Cardiac septum (tissue), 1 donor: ENCODE results near the gene PTOV1. TPM values are rescaled to one million over a fixed set of nuclear protein-coding genes. Genes with fewer than 3 reads are reported as not detected.

ENCODE experiments used
- DNase-seq: peaks from one replicate; pipeline ENCODE4 v3.0.0-alpha.2; 2020; ENCODE audit warnings: low spot score
- intact Hi-C: fragments of 100-400 bp; cut with DNase I; formaldehyde crosslinking; loops from one replicate; pipeline ENCODE4 v1.14.0; 2022
- total RNA-seq: library from RNA; stranded (reverse); fragmentation: NEBNext Ultra II Directional; extraction: Animal tissue kit (Norgen Biotek cat#: 25700); gene quantifications from one replicate; pipeline ENCODE4 v1.2.1, GENCODE V29; 2021
- donor health status: DM: no; HTN: no; CAD: no.

Gene PTOV1
- total RNA-seq, 1 donor from 2014 or later, result 95.8 TPM

DNA sequence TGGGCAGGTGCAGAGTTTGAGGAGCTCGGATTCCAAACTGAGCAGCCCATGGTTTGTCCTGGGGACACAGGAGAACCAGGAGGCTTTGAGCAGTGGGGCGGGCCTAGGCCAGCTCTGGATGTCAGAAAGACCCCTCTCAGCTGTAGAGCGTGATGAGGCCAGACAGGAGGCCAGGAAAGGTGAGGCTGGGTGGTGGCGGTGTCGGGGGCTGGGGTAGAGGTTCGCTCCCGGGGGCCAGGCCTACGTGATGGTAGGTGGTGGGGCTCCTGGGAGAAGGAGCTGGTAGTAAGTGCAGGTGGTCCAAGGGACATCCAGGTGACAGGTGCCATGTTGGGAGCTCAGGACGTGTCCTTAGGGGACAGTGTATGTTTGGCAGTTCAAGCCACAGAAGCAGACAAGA lies 13.5 kb upstream of the PTOV1 start:
- intact Hi-C loops, result no loop called here
- no peak for DNase-seq

DNA sequence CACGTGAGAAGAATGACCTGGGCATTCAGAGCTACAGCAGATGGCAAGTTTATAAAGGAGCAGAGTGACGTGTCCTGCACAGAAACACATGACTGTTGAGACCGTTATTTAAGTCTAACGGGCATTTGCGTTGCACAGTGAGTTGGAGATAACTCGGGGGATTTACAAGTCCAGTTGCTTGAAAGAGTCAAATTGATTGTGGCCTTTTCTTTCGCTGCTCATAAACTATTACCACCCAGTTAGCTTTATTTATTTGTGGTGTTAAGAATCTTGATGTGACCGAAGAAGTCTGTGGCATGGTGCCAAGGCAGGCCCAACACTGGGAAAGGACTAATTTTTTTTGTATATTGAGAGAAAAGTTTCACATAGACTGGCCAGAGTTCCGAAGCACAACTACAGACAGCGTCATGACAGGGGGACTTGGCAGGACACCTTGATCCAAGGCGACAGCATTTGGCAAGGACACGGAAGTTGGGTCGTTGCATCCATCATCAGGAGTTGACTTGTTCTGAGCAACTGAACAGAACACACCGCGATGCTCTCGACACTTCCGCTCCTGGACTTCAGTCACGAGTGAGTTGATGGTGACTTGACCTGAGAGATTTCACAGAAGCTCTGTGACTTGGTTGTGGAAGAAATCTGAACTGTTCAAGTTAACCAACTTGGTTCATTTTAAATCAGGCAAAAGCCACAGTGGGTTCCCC lies 11.9 kb upstream of the PTOV1 start:
- intact Hi-C loops, result no loop called here
- DNase-seq, result no peak

DNA sequence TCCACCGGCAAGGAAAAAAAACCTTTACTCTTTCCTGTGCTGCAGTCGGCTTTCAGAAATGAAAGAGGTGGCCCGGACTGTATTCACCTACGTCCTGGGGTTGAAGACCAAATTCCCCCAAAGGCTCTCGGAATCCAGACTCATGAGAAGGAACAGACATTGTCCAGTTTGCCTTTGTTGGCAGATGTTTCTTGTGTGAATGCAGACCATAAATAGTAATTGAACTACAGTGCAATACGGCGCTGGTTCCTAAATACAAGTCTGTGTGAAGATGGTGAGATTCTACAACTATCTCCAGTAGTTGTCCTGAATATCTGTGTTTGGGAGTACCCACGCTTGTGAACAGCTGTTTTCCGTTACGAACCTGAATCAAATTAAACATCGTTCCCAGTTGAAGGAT lies 11.2 kb upstream of the PTOV1 start:
- no peak for DNase-seq
- intact Hi-C loops, result no loop called here

DNA sequence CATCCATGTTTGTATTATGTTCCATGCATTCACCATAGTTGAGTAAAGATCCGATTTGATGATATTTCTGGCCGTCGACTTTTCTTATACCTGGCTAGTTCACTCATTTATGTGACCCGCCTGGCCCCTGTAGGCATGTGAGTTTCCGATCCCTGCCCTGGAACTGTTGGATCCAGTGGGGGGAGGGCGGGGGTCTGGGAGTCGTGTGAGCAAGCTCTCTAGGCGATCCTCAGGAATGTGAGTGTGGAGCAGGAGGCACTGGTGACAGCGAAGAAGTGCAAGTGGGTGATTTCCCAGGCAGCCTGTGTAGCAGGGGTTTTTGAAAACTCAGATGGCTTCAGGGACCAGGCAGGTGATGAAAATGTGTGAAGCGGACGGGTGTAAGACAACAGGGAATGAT lies 10.6 kb upstream of the PTOV1 start:
- intact Hi-C loops, result no loop called here

DNA sequence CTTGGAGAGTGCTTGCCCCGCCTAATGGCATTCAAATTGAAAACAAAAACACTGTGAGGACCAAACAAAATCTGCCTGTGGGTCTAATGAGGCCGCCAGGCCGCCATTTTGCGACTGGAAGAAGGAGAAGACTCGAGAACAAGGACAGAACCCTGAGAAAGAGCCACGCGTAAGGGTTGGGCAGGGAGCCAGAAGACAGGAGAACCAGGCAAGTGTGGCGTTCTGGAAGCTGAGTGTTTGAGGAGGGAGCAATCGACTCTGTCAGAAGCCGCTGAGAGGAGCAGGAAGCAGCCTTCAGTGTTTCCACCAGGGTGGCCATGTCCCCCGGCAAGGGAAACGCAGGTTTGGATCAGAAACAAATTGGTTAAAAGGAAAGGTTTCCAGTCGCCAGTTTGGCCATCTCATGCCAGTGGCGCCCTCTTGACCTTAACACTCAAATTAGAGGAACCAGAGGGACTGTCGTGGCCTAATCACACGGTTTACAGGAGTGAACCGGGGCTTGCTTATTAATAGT lies 10.2 kb upstream of the PTOV1 start:
- intact Hi-C loops, result no loop called here
- no peak for DNase-seq

More for the DNA sequence above, 10.6 kb upstream of the PTOV1 start:
- no peak for DNase-seq

DNA sequence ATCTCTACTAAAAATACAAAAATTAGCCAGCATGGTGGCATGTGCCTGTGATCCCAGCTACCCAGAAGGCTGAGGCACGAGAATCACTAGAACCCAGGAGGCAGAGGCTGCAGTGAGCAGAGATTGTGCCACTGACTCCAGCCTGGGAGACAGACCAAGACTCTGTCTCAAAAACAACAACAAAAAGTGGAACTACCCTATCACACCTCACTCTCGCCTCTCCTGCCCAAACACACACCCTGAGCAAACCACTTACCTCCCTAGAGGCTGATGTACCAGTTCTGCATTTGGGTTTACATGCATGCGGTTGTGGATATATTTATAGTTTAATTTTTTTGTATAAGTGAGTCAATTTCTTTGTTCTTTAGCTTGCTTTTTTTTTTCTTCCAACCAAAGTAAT lies 7.7 kb upstream of the PTOV1 start:
- intact Hi-C loops, result no loop called here
- DNase-seq, result no peak

DNA sequence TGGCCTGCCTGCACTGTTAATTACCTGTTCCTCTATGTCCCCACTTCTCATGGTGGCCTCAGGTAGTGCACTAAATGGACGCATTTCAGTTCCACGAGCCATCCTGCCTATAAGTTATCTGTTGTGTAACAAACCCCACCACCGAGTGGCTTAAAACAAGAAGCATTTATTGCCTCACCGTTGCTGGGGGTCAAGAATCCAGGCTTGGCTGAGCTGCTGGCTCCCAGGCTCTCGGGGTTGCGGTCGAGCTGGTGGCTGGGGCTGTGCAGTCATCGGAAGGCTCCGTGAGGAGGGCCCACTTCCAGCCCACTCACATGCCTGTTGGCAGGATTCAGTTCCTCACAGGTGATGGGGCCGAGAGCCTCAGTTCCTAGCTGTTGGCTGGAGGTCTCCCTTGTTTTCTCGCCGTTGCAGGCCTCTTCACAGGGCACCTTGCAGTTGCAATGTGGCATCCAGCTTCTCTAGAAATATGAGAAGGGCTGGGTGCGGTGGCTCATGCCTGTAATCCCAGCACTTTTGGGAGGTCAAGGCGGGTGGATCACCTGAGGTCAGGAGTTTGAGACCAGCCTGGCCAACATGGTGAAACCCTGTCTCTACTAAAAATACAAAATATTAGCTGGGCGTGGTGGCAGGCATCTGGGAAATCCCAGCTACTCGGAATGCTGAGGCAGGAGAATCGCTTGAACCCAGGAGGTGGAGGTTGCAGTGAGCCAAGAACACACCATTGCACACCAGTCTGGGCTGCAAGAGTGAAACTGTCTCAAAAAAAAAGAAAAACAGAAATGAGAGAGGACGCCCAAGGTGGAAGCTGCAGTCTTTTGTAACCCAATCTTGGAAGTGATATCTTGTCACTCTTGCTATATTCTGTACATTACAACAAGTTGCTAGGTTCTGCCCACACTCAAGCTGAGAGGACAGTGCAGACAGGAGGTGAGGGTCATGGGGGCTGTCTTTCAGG lies 6.5 kb upstream of the PTOV1 start:
- intact Hi-C loops, result no loop called here
- DNase-seq, result no peak

DNA sequence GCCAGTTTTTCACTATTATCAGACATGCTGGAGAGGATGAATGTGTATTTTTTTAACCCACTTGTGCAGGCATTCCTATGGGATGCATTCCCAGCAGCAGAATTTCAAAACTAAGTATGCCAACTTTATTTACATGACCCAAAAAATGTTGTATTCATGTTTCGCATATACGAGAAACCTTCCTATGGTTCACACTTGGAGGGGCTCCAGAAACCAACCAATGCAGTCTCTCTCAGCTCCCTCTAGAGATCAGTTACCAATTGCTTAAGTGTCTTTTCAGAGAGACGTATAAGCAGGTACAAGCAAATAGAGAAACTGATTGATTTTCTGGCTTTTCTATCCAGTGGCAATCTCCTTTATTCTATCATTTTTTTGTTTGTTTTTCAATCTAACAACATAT lies 5.5 kb upstream of the PTOV1 start:
- intact Hi-C loops, result no loop called here
- no peak for DNase-seq

DNA sequence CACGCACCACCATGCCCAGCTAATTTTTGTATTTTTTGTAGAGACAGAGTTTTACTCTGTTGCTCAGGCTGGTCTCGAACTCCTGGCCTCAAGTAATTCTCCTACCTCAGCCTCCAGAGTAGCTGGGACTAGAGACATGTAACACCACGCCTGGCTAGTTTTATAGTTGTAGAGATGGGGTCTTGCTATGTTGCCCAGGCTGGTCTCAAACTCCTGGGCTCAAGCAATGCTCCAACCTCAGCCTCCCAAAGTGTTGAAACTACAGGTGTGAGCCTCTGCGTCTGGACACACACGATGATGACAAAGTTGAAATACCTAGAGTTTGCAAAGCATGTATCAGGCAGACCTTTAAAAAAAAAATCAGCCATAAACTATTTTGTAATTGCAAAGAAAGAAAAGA lies 4.6 kb upstream of the PTOV1 start:
- intact Hi-C loops, result no loop called here
- DNase-seq, result no peak

DNA sequence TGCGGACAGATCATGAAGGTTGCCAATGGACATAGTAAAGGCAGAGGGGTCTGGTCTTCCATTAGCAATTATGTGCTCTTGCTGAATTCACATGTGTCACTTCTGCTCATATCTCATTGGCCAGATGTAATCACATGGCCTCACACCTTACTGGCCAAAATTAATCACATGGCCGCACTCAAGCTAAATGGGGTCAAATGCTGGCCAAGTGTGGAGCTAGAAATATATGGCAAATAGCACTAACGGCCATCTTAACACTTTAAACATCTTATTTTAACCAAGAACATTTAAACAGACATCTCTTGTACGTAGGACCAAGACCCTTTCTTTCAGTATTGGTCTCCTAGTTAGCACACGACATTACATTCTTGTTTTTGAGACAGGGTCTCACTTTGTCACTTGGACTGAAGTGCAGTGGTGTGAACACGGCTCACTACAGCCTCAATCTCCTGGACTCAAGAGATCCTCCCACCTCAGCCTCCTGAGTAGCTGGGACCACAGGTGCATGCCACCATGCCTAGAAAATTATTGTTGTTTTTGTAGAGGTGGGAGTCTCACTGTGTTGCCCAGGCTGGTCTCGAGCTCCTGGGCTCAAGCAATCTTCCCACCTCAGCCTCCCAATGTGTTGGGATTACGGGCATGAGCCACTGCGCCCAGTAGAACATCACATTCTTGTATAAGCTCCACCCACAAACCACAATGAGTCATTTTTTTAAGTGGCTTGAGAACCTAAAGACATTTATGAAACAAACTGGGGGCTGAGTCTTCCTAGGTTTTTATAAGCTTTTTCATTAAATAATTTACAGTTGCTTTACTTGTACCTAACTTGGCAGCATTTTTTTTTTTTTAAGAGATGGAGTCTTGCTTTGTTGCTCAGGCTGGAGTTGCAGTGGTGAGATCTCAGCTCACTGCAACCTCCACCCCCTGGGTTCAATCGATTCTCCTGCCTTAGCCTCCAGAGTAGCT lies 2.9 kb upstream of the PTOV1 start:
- no peak for DNase-seq

DNA sequence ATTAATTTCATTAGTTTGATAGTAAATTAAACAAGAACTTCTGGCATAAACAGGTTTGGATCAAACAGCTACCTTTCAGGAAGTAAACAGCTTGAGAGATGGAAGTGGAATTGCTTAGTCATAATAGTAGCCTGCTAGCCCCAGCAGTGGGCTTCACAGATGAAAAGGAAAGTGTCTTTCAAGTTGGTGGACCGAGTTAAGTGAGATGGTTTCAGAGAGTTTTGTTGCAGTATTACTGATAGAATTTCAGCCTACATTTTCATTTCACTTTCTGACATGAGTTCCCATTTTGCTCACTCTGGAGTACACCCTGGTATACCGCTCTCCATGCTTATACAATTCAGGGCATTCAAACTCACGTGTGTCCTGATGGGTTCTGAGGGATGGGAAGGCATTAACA lies 2.0 kb upstream of the PTOV1 start:
- no peak for DNase-seq
- intact Hi-C loops, result no loop called here

More for the DNA sequence above, 2.9 kb upstream of the PTOV1 start:
- intact Hi-C loops, result no loop called here

DNA sequence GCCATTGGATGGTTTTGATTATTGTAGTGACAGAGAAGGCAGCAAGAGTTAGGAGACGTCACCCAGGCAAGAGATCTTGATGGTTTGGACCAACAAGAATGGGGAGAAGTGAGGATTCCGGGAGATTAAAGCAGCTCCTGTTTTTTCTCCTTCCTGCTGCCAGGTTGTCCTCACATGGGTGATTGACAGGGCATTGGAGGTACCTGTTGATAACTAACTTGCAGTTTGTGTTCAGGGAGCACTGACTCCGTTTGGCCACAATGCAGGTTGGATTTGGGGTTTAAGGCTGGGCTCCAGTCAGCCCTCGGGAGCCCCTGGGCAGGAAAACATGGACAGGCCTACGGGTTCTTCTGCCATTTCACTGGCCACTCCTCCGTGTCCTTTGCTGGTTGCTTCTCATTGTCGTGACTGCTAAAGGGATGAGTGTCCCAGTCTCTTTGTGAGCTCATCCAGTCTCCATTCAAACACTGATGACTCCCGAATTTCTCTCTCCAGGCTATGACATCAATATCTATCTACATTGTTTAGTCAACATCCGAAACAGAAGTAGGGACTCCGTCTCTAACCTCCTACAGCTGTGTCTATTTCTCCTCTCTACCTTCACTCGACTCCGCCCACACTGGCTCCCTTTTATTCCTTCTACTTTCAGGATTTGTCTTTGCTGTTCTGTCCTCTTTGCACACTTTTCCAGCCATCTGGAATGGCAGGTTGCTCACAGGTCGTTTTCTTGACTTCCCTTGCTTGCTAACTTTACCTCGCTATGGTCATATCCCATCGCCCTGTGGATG lies 1.3 kb upstream of the PTOV1 start:
- intact Hi-C loops, result loop anchor here (2.0 kb wide), 1 partner anchor 37 kb away; the partner anchor contains the start of gene FUZ
- no peak for DNase-seq

DNA sequence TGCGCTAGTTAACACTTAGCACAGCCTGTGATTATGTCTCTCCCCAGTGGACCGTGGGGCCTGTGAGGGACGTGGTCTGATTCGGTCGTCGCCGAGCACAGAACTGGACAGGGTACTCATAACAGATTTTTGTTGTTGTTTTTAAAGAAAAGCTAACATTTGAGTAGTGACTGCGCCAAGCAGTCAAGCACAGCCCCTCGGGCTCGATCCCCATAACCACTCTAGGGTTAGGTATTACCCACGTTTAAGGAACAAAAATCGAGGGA lies 805 bp upstream of the PTOV1 start:
- DNase-seq, result no peak
- intact Hi-C loops, result loop anchor here (2.0 kb wide), 1 partner anchor 37 kb away; the partner anchor contains the start of gene FUZ

DNA sequence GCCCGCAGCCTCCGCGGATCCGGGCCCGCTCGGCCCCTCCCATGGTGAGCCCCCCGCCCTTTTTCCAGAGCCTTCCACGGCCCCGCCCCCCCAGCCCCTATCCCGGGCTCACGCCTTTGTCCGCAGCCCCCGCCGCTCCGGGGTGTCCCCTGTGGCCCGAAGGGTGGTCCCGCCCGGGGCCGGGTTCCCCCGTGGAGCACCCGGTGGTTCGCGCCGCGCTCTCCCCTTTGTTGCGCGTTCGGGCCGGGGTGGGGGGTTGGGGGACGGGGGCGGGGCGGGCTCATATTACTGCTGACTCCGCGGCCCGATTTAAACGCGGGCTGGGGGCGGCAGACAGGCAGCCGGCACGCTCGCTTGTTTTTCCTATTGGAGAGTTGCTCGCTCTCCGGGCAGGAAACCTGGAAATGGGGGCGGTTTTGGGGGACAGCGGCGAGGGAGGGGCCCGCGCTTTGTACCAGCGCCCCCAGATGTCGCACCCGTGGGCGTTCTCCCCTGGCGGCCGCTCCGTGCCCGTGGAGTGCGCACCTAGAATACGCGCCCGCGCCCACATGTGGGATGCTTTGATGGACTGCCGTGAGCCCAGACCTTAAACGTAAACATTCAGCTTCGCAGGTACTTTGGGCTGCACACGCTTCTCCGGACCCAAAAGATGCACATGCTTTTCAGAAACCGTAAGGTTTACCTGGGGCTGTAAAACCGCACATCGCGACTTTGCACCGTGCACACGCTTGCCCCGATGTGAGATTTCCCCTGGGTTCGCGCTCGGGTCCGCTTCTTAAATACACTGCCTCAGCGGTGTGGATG lies 699 bp downstream of the PTOV1 start:
- DNase-seq, result no peak
- intact Hi-C loops, result loop anchor here (2.0 kb wide), 1 partner anchor 39 kb away; the partner anchor contains the start of gene FUZ

DNA sequence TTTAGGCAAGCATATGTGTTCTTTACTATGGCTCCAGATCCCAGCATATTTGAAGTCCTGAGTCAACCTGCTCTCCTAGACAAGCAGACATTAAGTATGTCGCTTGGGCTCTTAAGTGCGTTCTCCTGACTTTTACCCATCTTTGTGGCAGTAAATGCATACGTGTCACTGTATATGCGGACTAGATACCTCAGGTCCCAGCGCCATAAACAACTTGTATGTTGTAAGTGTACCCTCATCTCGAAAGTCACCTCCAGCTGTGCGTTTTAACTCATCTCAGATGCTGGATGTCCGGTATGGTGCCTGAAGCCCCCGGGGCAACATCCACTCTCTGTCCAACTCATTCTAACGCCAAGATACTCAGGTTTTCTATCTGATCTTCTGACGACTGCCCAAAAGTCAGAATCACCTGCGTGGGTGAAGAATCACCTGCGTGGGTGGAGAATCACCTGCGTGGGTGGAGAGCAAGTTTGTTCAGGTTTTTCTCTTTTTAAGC lies 1.7 kb downstream of the PTOV1 start:
- no peak for DNase-seq
- intact Hi-C loops, result no loop called here

DNA sequence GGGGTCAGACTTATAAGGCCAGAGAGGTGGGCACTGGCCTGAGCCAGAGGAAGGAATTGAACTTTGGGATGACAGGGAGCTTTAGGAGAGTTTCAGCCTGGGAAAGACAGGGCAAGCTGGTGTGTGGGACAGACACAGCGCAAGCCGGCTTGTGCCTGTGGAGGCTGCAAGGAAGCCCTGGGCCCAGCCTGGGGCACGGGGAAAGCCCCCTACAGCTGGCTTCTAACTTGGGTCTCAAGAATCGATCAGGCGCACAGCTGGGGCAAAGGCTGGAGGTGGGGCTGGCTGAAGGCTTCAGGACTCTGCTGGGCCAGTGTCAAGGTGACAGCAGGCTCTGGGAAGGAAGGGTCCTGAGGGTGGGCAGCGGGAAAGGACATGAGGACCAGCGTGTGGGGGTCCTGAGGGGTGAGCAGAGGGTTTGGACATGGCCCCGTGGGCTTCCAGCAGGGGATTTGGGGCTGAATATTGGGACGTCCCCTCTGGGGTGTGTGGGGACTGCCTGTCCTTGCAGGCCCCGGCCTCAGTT lies 3.0 kb downstream of the PTOV1 start:
- DNase-seq, result no peak
- intact Hi-C loops, result no loop called here

DNA sequence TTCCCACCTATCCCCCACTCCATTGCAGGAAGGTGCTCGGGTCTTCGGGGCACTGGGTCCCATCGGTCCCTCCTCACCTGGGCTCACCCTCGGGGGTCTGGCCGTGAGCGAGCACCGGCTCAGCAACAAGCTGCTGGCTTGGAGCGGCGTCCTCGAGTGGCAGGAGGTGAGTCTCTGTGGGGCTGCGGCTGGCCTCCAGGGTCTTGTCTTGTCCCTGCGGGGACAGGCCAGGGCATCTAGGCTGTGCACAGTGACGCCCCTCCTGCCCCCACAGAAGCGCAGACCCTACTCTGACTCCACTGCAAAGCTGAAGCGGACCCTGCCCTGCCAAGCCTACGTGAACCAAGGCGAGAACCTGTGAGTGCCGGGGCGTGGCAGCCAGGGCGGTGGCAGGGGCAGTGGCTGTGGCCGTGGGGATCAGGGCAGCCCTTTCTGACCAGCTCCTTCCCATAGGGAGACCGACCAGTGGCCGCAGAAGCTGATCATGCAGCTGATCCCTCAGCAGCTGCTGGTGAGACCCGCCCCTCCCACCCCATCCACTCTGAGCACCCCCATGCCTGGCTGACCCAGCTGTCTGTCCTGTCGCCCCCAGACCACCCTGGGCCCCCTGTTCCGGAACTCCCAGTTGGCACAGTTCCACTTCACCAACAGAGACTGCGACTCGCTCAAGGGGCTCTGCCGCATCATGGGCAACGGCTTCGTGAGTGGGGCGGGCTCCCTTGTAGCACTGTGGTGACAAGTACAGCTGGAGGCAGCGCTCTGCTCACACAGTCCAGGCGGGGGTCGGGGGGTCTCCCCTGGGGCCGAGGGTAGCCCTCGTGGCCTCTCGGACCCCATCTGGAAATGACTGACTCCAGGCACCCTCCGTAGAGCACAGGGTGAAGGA lies 3.7 kb downstream of the PTOV1 start:
- intact Hi-C loops, result no loop called here

More for the DNA sequence above, 3.7 kb downstream of the PTOV1 start:
- no peak for DNase-seq
